ENCODE data around the gene ARHGAP25.

DNA sequence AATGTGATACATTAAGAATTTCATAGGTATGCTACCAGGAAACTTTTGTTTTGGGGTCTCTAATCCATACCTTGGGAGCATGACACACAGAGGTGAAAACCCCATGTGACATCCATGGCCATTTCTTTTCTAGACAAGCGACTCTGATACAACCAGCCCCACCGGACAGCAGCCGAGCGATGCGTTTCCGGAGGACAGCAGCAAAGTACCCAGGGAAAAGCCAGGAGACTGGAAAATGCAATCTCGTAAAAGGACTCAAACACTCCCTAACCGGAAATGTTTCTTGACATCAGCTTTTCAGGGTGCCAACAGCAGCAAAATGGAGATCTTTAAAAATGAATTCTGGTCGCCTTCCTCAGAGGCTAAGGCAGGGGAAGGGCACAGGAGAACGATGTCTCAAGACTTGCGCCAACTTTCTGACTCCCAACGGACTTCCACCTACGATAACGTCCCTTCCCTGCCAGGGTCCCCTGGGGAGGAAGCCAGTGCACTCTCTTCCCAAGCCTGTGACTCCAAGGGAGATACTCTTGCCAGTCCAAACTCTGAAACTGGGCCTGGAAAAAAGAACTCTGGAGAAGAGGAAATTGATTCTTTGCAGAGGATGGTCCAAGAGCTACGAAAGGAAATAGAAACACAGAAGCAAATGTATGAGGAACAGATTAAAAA is 87.7 kb downstream of the ARHGAP25 start:
- TF ChIP-seq EZH2 (IDR thresholded peaks at IDR 0.05; ENCODE audit: borderline replicate concordance, low read depth, low read length, poor library complexity, severe bottlenecking), result no peak
- TF ChIP-seq, protein P1, sequence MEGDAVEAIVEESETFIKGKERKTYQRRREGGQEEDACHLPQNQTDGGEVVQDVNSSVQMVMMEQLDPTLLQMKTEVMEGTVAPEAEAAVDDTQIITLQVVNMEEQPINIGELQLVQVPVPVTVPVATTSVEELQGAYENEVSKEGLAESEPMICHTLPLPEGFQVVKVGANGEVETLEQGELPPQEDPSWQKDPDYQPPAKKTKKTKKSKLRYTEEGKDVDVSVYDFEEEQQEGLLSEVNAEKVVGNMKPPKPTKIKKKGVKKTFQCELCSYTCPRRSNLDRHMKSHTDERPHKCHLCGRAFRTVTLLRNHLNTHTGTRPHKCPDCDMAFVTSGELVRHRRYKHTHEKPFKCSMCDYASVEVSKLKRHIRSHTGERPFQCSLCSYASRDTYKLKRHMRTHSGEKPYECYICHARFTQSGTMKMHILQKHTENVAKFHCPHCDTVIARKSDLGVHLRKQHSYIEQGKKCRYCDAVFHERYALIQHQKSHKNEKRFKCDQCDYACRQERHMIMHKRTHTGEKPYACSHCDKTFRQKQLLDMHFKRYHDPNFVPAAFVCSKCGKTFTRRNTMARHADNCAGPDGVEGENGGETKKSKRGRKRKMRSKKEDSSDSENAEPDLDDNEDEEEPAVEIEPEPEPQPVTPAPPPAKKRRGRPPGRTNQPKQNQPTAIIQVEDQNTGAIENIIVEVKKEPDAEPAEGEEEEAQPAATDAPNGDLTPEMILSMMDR (conservative IDR thresholded peaks at IDR 0.05; ENCODE audit: low read depth, low read length), result no peak

All from A673 (cell line).